ENCODE data around the gene AKR1C4.
"Not testable (repeated sequence)": the region's sequence is repeated elsewhere in the genome, so short reads cannot be mapped to it uniquely, and the experiment has no call there.

AKR1C4 gene

DNA sequence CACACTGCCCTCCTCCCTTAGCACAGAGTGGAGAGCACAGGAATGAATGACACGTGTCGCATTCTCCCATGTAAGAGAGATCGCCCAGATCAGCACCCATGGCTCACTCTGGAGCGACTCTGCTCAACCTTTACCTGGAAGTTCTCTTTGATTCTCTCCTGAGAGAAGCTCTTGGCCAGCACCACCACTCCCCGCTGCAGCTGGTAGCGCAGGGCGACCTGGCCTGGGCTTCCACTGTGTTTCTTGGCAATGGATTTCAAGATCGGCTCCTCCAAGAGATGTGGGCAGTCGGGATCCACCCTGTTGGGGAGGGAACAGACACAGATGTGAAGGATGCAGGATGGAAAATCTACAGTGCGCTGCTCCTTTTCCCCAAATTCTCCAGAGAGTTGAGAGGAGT, 39.1 kb upstream of the AKR1C4 start:
- no peak overlapping the region for H3K4me3 ChIP-seq (ENCODE audit: low read length)
- no peak for DNase-seq (ENCODE audit: low read depth)
- TF ChIP-seq, protein P1, sequence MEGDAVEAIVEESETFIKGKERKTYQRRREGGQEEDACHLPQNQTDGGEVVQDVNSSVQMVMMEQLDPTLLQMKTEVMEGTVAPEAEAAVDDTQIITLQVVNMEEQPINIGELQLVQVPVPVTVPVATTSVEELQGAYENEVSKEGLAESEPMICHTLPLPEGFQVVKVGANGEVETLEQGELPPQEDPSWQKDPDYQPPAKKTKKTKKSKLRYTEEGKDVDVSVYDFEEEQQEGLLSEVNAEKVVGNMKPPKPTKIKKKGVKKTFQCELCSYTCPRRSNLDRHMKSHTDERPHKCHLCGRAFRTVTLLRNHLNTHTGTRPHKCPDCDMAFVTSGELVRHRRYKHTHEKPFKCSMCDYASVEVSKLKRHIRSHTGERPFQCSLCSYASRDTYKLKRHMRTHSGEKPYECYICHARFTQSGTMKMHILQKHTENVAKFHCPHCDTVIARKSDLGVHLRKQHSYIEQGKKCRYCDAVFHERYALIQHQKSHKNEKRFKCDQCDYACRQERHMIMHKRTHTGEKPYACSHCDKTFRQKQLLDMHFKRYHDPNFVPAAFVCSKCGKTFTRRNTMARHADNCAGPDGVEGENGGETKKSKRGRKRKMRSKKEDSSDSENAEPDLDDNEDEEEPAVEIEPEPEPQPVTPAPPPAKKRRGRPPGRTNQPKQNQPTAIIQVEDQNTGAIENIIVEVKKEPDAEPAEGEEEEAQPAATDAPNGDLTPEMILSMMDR (conservative IDR thresholded peaks at IDR 0.05; ENCODE audit: low read length) = no peak

DNA sequence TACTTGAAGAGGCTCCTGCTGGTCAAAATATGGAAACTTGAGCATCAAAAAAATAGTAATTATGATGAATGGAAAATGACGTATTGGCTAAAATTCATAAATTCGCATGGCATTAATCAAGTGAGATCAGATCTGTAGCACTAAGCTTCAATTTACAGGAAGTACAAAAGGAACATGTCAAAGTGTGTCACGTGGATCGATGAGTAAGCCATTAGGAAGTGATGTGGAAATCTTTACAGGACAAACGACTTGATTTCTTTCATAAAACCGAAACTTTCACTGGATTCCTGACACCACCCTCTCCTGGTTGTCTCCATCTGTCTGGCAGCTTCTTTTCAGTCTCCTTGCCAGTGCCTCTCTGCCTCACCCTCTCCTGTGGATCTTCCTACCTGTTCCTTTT, 37.5 kb upstream of the AKR1C4 start:
- no peak for DNase-seq (ENCODE audit: low read depth)
- TF ChIP-seq, protein P1 (conservative IDR thresholded peaks at IDR 0.05; ENCODE audit: low read length) = no peak
- no peak overlapping the region for H3K4me3 ChIP-seq (ENCODE audit: low read length)

DNA sequence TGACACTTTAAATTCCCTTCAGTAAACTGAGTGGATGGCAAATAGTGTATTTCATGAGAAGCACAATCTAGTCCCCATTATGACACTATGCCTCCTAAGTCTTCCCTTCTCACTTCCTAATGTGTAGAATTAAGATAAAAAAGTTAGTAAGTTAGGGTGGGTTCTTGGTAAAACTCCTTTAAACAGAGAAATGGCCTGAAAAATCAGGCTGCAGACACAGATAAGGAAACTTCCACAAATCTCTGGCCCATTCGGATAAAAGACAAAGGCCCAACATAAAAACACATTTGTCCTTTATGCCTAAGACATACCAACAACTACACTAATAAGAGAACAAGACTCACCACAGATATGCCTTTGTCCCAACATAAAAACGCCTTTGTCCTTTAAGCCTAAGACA, 33.1 kb upstream of the AKR1C4 start:
- no peak for DNase-seq (ENCODE audit: low read depth)
- TF ChIP-seq, protein P1 (conservative IDR thresholded peaks at IDR 0.05; ENCODE audit: low read length) = no peak

DNA sequence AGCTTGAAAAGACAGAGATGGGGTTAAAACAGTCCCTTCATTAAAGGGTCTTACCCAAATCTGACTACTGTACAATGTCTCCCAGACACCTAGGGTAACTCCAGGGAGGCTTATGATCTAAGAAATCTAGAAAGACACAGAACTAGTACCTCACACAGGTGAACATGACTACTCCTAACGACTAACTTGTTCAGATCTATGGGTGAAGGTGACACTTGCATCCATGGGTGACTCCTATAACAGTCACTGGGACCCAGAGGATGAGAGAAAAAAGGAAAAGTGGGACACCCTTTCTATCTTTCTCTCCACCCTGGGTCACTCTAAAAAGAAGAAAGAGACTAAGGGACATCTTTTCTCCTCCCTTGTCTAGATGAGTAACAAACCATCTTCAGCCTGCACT, 30.9 kb upstream of the AKR1C4 start:
- TF ChIP-seq, protein P1 (conservative IDR thresholded peaks at IDR 0.05; ENCODE audit: low read length) = no peak
- H3K4me3 ChIP-seq (ENCODE audit: low read length) = no peak overlapping the region
- DNase-seq (ENCODE audit: low read depth) = no peak

More for the DNA sequence above, 33.1 kb upstream of the AKR1C4 start:
- no peak overlapping the region for H3K4me3 ChIP-seq (ENCODE audit: low read length)

DNA sequence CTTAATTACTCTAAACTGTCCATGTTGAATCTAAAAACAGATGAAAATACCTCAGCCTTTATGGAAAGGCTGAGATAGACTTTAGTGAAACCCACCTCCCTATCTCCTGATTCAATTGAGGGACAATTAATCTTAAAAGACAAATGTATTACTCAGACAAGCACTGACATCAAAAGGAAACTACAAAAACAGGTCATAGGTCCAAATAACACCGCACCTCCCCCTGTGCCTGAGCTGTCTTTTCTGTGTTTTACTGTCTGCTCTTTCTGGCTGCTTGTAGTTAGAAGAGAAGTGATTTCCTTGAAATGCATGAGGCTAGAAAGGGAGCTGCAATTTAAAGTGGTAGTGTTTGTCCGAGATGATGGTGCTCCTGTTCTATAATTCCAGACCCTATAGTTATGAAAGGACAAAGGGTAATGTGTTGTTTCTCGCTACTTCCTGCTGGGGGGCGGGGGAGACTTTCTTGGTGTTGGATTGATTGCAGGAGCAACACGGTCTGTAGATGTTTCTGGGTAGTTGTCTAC, 27.7 kb upstream of the AKR1C4 start:
- no peak for DNase-seq (ENCODE audit: low read depth)
- H3K4me3 ChIP-seq (ENCODE audit: low read length) = no peak overlapping the region
- TF ChIP-seq, protein P1 (conservative IDR thresholded peaks at IDR 0.05; ENCODE audit: low read length) = no peak

DNA sequence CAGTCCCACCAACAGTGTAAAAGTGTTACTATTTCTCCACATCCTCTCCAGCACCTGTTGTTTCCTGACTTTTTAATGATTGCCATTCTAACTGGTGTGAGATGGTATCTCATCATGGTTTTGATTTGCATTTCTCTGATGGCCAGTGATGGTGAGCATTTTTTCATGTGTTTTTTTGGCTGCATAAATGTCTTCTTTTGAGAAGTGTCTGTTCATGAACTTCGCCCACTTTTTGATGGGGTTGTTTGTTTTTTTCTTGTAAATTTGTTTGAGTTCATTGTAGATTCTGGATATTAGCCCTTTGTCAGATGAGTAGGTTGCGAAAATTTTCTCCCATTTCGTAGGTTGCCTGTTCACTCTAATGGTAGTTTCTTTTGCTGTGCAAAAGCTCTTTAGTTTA, 21.1 kb upstream of the AKR1C4 start:
- not testable (repeated sequence) for DNase-seq (ENCODE audit: low read depth); H3K4me3 ChIP-seq (ENCODE audit: low read length)

DNA sequence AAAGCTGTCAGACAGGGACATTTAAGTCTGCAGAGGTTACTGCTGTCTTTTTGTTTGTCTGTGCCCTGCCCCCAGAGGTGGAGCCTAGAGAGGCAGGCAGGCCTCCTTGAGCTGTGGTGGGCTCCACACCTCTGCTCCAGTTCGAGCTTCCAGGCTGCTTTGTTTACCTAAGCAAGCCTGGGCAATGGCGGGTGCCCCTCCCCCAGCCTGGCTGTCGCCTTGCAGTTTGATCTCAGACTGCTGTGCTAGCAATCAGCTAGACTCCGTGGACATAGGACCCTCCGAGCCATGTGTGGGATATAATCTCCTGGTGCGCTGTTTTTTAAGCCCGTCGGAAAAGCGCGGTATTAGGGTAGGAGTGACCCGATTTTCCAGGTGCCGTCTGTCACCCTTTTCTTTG, 16.1 kb upstream of the AKR1C4 start:
- H3K4me3 ChIP-seq (ENCODE audit: low read length); DNase-seq (ENCODE audit: low read depth): not testable (repeated sequence)

DNA sequence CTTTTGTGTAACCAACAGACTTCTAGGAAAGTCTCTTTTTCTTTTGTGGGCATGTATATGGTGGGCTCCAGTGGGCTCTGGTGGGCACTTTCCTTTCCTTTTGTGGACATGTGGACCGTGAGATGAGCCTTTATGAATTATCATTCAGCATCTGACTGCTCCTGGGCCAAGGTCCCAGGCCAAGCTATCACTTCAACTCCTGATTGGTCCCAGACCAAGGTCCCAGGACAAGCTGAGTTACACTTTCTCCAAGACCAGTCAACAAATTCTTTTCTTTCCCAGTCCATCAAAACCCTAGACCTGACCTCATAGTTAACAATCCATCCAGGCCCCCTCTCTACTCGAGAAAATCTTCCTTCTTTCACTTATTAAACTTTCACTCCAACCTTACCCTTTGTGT, 12.7 kb upstream of the AKR1C4 start:
- no peak overlapping the region for H3K4me3 ChIP-seq (ENCODE audit: low read length)
- DNase-seq (ENCODE audit: low read depth) = no peak
- TF ChIP-seq, protein P1 (conservative IDR thresholded peaks at IDR 0.05; ENCODE audit: low read length) = no peak
